Endothelial cell of umbilical vein (primary cell): ENCODE data around the gene BTBD18.

ENCODE experiments used
- CTCF ChIP-seq, 2 donors: IDR thresholded peaks; 1 replicate in 1 of 2; 2 replicates in 1 of 2; pipeline ENCODE4 v1.5.1; 2011; ENCODE audit warnings: low read length in 2 of 2, mild to moderate bottlenecking in 2 of 2, moderate library complexity in 2 of 2, control low read depth in 1 of 2, inconsistent platforms in 1 of 2, low read depth in 1 of 2; ENCODE audit not compliant: insufficient read depth in 1 of 2; ENCODE audit errors: extremely low read depth in 1 of 2
- EZH2 ChIP-seq: IDR thresholded peaks from 2 replicates; pipeline ENCODE4 v1.6.1; 2012; ENCODE audit warnings: borderline replicate concordance, low read depth, mild to moderate bottlenecking, moderate library complexity, low read length, inconsistent platforms; ENCODE audit not compliant: severe bottlenecking
- MAX ChIP-seq: IDR thresholded peaks from 2 replicates; pipeline ENCODE4 v1.6.1; 2011; ENCODE audit not compliant: insufficient read depth, insufficient read length

GRCh38 chr11:57711414-57712255, 40.0 kb downstream of the BTBD18 start, which contains the start of gene MED19:
- no peak for TF ChIP-seq CTCF (IDR thresholded peaks at IDR 0.05; ENCODE audit: extremely low read depth in 1 of 2, insufficient read depth in 1 of 2, low read depth in 1 of 2, low read length in 2 of 2)
- TF ChIP-seq EZH2, result no peak
- TF ChIP-seq MAX, result no peak
